ENCODE data around the gene KLHDC8B.

DNA sequence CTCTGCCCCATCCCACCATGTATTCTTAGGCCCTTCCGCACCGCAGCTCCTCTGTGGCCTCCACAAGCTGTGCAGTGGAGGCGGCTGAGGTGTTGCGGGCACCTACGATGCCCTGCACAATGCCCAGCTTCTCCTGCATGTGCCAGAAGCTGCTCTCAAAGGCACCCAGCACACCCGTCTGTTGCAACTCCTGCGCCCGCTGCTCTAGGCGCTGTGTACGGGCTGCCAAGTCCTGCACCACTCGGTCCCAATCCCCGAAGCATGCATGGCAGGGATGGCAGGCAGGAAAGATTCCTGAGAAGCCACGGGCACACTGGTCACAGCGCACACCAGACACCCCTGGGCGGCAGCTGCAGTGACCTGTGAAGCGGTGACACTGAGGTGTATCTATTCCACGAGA, 47.7 kb upstream of the KLHDC8B start:
- TF ChIP-seq, protein P1, sequence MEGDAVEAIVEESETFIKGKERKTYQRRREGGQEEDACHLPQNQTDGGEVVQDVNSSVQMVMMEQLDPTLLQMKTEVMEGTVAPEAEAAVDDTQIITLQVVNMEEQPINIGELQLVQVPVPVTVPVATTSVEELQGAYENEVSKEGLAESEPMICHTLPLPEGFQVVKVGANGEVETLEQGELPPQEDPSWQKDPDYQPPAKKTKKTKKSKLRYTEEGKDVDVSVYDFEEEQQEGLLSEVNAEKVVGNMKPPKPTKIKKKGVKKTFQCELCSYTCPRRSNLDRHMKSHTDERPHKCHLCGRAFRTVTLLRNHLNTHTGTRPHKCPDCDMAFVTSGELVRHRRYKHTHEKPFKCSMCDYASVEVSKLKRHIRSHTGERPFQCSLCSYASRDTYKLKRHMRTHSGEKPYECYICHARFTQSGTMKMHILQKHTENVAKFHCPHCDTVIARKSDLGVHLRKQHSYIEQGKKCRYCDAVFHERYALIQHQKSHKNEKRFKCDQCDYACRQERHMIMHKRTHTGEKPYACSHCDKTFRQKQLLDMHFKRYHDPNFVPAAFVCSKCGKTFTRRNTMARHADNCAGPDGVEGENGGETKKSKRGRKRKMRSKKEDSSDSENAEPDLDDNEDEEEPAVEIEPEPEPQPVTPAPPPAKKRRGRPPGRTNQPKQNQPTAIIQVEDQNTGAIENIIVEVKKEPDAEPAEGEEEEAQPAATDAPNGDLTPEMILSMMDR (IDR thresholded peaks at IDR 0.05), result no peak
- TF ChIP-seq ZFX (IDR thresholded peaks at IDR 0.05; ENCODE audit: borderline replicate concordance), result no peak

All from 22Rv1 (cell line).